ENCODE data around the gene NFYC.

- no peak for TF ChIP-seq CTCF (IDR thresholded peaks at IDR 0.05)
- no peak for TF ChIP-seq POLR2A (IDR thresholded peaks at IDR 0.05)
- no peak for TF ChIP-seq POLR2AphosphoS5 (IDR thresholded peaks at IDR 0.05)
Measured at GRCh38 chr1:40662864-40663263, 28.6 kb upstream of the NFYC start.

Data from breast epithelium (tissue), 3 donors.